ENCODE data around the gene CCER1. TPM values are rescaled to one million over a fixed set of nuclear protein-coding genes. Genes with fewer than 3 reads are reported as not detected.

Gene CCER1
- total RNA-seq, 1 donor from 2014 or later, result not detected

- Histone ChIP-seq H3K27me3 (ENCODE audit: control insufficient read depth, insufficient read depth, low read length) (no peaks in the 10 kb centered on the region), H3K36me3 (ENCODE audit: control insufficient read depth, insufficient read depth, low read length) (no peaks in the 10 kb centered on the region), H3K4me3 (ENCODE audit: low read depth, low read length) (no peak overlapping the region)
- DNase-seq (ENCODE audit: low read depth) (peak; percentile 24), FAIRE-seq (no peak)
- no peak for TF ChIP-seq CTCF (IDR thresholded peaks at IDR 0.05; ENCODE audit: insufficient read depth, low read length, severe bottlenecking)
Observed at GRCh38 chr12:90936230-90937005, 18.6 kb downstream of the CCER1 start.

- DNase-seq (ENCODE audit: low read depth), result no peak
- no peak for FAIRE-seq
Observed at GRCh38 chr12:90925562-90925961, 29.4 kb downstream of the CCER1 start.

GRCh38 chr12:90924406-90924805, 30.6 kb downstream of the CCER1 start:
- TF ChIP-seq CTCF (IDR thresholded peaks at IDR 0.05; ENCODE audit: insufficient read depth, low read length, severe bottlenecking), result no peak

More at GRCh38 chr12:90925562-90925961, 29.4 kb downstream of the CCER1 start:
- Histone ChIP-seq H3K36me3 (ENCODE audit: control insufficient read depth, insufficient read depth, low read length) (no peaks in the 10 kb centered on the region), H3K27me3 (ENCODE audit: control insufficient read depth, insufficient read depth, low read length) (no peaks in the 10 kb centered on the region), H3K4me3 (ENCODE audit: low read depth, low read length) (no peak overlapping the region)
- TF ChIP-seq CTCF (IDR thresholded peaks at IDR 0.05; ENCODE audit: insufficient read depth, low read length, severe bottlenecking), result no peak

GRCh38 chr12:90922145-90922627, 32.8 kb downstream of the CCER1 start:
- Histone ChIP-seq H3K4me3 (ENCODE audit: low read depth, low read length) (no peak overlapping the region), H3K36me3 (ENCODE audit: control insufficient read depth, insufficient read depth, low read length) (no peaks in the 10 kb centered on the region), H3K27me3 (ENCODE audit: control insufficient read depth, insufficient read depth, low read length) (no peaks in the 10 kb centered on the region)
- FAIRE-seq (no peak), DNase-seq (ENCODE audit: low read depth) (peak; percentile 83)
- TF ChIP-seq CTCF (IDR thresholded peaks at IDR 0.05; ENCODE audit: insufficient read depth, low read length, severe bottlenecking), result no peak

More at GRCh38 chr12:90924406-90924805, 30.6 kb downstream of the CCER1 start:
- no peak overlapping the region for H3K4me3 ChIP-seq (ENCODE audit: low read depth, low read length)
- H3K27me3 ChIP-seq (ENCODE audit: control insufficient read depth, insufficient read depth, low read length), result no peaks in the 10 kb centered on the region
- DNase-seq (ENCODE audit: low read depth), result no peak
- FAIRE-seq, result no peak
- H3K36me3 ChIP-seq (ENCODE audit: control insufficient read depth, insufficient read depth, low read length), result no peaks in the 10 kb centered on the region

- FAIRE-seq (no peak), DNase-seq (ENCODE audit: low read depth) (no peak)
- H3K4me3 ChIP-seq (ENCODE audit: low read depth, low read length), result no peak overlapping the region
- TF ChIP-seq CTCF (IDR thresholded peaks at IDR 0.05; ENCODE audit: insufficient read depth, low read length, severe bottlenecking), result no peak
- no peaks in the 10 kb centered on the region for H3K36me3 ChIP-seq (ENCODE audit: control insufficient read depth, insufficient read depth, low read length)
- H3K27me3 ChIP-seq (ENCODE audit: control insufficient read depth, insufficient read depth, low read length), result no peaks in the 10 kb centered on the region
Observed at GRCh38 chr12:90921536-90921935, 33.4 kb downstream of the CCER1 start.

Data from bronchial epithelial cell (primary cell).